GM18508 (cell line): ENCODE data around the gene MCC.
A peak's percentile ranks its signal among the peaks of the same experiment; 100 is the strongest.

Source experiments
- ATAC-seq: cut with Tn5 transposase; IDR thresholded peaks from one replicate; pipeline ENCODE4 v1.9.1; 2021; ENCODE audit warnings: moderate number of reproducible peaks; ENCODE audit not compliant: insufficient read depth, unreplicated experiment

The MCC gene

GRCh38 chr5:113487781-113488644, at the start of gene MCC:
Gene MCC, minus strand, starts transcription at chr5:113488453.
- no peak for ATAC-seq

GRCh38 chr5:113531481-113532159, 43.4 kb upstream of the MCC start:
- no peak for ATAC-seq

GRCh38 chr5:113527746-113528145, 39.5 kb upstream of the MCC start:
- ATAC-seq, result no peak

- no peak for ATAC-seq
Measured at GRCh38 chr5:113526421-113526820, 38.2 kb upstream of the MCC start.

GRCh38 chr5:113524927-113525326, 36.7 kb upstream of the MCC start:
- peak; percentile 49 for ATAC-seq

- no peak for ATAC-seq
Measured at GRCh38 chr5:113523168-113523567, 34.9 kb upstream of the MCC start.

- no peak for ATAC-seq
Measured at GRCh38 chr5:113520899-113521298, 32.6 kb upstream of the MCC start.

- ATAC-seq, result peak; percentile 61
Measured at GRCh38 chr5:113520429-113520828, 32.2 kb upstream of the MCC start.

- ATAC-seq, result no peak
Measured at GRCh38 chr5:113519412-113519811, 31.2 kb upstream of the MCC start.

GRCh38 chr5:113518884-113519283, 30.6 kb upstream of the MCC start:
- no peak for ATAC-seq

- no peak for ATAC-seq
Measured at GRCh38 chr5:113514289-113514635, 26.0 kb upstream of the MCC start.

GRCh38 chr5:113513384-113514288, 25.4 kb upstream of the MCC start, which contains the start of gene YTHDC2:
Gene YTHDC2, plus strand, starts transcription at chr5:113513694. Its CDS starts 202 bp downstream, at chr5:113513896.
- ATAC-seq, result peak; percentile 88

GRCh38 chr5:113512341-113512740, 24.1 kb upstream of the MCC start:
- no peak for ATAC-seq

GRCh38 chr5:113510836-113511451, 22.7 kb upstream of the MCC start:
- ATAC-seq, result no peak

- ATAC-seq, result no peak
Measured at GRCh38 chr5:113508756-113509155, 20.5 kb upstream of the MCC start.

- ATAC-seq, result no peak
Measured at GRCh38 chr5:113507601-113508000, 19.3 kb upstream of the MCC start.

GRCh38 chr5:113505181-113505580, 16.9 kb upstream of the MCC start:
- no peak for ATAC-seq

- ATAC-seq, result no peak
Measured at GRCh38 chr5:113503146-113503545, 14.9 kb upstream of the MCC start.

GRCh38 chr5:113502073-113502472, 13.8 kb upstream of the MCC start:
- no peak for ATAC-seq

- no peak for ATAC-seq
Measured at GRCh38 chr5:113495422-113495841, 7.2 kb upstream of the MCC start.
